ENCODE measurements around the gene GDF15.

DNA sequence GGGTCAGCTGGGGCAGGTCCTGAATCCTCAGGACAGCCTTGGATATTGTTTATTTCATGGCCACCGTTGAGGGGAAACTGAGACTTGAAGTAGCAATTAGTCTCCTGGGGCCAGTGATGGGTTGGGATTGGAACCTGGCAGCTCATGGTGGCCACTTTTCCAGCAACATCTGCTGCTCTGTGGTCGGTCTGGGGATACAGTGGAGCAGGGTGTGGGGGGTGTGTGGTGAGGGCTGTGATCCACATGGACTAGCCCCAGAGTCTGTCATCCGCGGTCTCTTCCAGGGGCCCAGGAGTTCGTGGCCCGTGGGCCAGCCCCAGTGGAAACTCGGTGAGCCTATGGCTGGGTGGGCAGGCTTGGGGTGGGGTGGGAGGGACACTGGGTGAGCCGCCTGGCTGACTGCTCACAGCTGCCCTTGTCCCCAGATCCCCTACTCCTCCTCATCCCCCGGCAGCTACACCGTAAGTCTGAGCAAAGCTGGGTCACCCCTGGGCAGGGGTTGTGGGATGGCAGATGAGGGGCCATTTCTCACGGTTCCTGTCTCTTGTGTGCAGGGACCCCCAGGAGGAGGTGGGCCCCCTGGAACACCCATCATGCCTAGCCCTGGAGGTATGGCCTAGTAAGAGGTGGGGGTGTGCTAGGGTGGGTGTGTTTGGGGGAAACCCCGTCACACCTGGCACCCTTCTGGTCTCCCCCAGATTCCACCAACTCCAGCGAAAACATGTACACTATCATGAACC lies 46.5 kb downstream of the GDF15 start:
- no peak for TF ChIP-seq POLR2A (IDR thresholded peaks at IDR 0.05; ENCODE audit: borderline replicate concordance, extremely low read depth, insufficient read depth, insufficient read length)
- no peak for TF ChIP-seq ZBTB33 (IDR thresholded peaks at IDR 0.05; ENCODE audit: extremely low read depth, insufficient replicate concordance, low read length)
- no peak for TF ChIP-seq EZH2 (IDR thresholded peaks at IDR 0.05)
- no peak for TF ChIP-seq CTCF (IDR thresholded peaks at IDR 0.05 in 2 of 3, conservative IDR thresholded peaks at IDR 0.05 in 1 of 3; ENCODE audit: borderline replicate concordance in 1 of 3, insufficient read depth in 1 of 3, low read depth in 2 of 3, low read length in 2 of 3)
- no peak for TF ChIP-seq POLR2AphosphoS5 (IDR thresholded peaks at IDR 0.05; ENCODE audit: low read depth, low read length)
- no peak for TF ChIP-seq ZNF274 (IDR thresholded peaks at IDR 0.05; ENCODE audit: low read depth, low read length)
- TF ChIP-seq, protein P1, sequence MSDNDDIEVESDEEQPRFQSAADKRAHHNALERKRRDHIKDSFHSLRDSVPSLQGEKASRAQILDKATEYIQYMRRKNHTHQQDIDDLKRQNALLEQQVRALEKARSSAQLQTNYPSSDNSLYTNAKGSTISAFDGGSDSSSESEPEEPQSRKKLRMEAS (IDR thresholded peaks at IDR 0.05) = no peak
- TF ChIP-seq SIN3A (IDR thresholded peaks at IDR 0.05; ENCODE audit: low read depth) = no peak
- TF ChIP-seq RAD21 (IDR thresholded peaks at IDR 0.05; ENCODE audit: low read depth) = no peak
- no peak for TF ChIP-seq YY1 (IDR thresholded peaks at IDR 0.05; ENCODE audit: extremely low read depth, insufficient replicate concordance, low read depth, low read length)
- no peak for TF ChIP-seq CEBPB (IDR thresholded peaks at IDR 0.05; ENCODE audit: low read depth)
- TF ChIP-seq, protein P2, sequence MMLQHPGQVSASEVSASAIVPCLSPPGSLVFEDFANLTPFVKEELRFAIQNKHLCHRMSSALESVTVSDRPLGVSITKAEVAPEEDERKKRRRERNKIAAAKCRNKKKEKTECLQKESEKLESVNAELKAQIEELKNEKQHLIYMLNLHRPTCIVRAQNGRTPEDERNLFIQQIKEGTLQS (IDR thresholded peaks at IDR 0.05) = no peak
- TF ChIP-seq SRF (IDR thresholded peaks at IDR 0.05; ENCODE audit: low read depth) = no peak
- no peak for TF ChIP-seq SP1 (IDR thresholded peaks at IDR 0.05; ENCODE audit: low read depth)

Data from HCT116 (cell line).